Measurements from ENCODE around the gene RAB11FIP3. TPM values are rescaled to one million over a fixed set of nuclear protein-coding genes. Genes with fewer than 3 reads are reported as not detected.

RAB11FIP3 gene
- polyA plus RNA-seq, 12 donors, result 20.7 to 47.1 (median 27.6) TPM; not detected in 1

DNA sequence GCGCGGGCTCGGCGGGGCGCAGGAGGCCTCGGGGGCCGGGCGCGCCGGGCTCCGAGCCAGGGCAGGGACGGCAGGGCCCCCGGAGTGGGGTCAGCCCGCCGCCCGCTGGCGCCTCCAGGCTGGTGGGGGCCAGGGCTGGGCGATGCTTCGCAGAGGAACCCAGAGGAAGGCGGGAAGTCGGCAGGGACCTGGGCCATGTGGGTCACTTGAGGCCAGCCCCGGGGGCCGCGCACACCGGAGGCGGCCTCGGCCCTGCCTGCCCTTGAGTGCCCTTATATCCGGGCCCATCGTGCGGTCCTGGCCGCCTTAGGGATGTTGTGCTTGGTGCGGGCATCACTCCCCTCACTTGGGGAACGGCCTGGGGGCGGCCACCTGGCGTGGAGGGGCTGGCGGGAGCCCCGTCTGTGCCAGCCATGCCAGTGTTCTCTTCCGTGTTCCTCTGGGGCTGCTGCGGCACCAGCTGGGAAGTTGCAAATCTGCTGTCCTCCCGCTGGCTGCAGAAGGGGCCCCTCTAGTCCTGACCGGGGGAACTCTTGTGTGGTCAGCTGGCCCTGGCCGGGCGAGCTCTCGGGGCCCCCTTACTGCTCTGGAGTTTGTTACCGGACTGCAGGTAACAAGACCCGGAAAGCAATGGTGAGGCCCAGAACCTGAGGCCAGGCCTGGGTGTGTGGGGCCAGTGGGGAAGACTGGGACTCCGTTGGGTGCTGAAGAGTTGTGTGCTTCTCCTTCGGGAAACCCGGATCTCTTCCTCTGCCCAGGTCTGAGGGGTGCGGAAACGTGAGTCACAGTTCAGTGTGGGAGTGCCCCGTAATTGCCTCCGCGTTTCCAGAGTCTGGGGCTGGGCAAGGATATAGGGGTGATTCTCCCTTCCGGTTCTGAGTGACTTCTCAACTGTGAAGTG lies 102.9 kb downstream of the RAB11FIP3 start:
- DNase-seq, result no peak

DNA sequence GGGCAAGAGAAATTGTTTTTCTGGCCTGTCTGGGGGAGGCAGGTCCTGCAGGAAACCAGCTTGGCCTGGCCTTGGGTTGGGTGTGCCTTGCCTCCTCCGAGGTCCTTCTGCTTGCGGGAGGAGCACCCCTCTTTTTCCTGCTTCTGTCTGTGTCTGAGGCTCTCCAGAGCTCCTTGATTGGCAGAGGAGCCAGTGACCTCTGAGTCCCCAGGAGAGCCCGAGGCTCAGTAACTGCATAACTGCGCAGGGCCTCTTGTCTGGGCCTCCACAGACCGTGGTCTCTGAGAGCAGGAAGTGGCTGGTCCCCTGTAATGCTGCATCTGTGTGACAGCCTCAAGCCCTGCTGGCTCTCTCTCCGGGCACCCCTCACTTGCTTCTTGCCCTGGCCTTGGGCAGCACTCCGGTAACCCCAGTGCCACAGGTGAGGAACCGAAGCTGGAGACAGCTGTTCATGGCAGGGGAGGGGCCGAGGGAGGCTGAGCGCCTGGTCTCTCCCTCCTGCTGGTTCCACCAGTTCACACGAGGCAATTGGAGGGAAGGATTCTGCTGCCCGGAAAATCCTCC lies 103.6 kb downstream of the RAB11FIP3 start:
- no peak for DNase-seq

DNA sequence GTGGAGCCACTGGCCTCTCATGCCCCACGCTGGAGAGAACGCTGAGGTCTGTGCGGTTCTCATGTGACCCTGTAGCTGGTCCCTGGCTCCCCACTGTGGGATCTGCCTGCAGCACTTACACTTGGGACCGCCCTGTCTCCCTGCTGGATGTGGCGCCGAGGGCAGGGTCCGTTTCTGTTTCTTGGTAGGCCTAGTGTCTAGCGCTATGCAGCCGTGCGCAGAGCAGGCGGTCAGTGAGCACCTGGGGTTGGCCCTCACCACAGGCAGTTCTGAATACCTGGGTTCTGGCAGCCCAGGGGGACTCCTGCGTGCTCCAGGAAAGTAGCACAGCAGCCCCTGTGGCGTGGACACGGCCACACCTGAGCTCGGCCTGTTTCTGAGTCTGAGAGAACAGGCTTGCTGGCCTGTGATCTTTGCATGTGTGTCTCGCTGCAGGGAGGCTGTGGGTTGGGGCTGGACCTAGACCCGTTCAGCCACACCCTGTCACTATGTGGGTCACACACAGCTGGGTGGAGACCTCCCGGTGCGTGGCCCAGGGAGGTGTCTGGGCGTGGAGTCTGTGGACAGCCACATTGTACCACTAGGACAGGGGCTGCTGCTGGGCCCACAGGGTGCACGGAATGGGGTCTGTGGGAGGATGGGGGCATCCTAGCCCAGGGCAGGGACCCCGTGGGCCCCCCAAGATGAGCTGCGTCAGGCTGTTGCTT lies 104.8 kb downstream of the RAB11FIP3 start:
- DNase-seq, result no peak

DNA sequence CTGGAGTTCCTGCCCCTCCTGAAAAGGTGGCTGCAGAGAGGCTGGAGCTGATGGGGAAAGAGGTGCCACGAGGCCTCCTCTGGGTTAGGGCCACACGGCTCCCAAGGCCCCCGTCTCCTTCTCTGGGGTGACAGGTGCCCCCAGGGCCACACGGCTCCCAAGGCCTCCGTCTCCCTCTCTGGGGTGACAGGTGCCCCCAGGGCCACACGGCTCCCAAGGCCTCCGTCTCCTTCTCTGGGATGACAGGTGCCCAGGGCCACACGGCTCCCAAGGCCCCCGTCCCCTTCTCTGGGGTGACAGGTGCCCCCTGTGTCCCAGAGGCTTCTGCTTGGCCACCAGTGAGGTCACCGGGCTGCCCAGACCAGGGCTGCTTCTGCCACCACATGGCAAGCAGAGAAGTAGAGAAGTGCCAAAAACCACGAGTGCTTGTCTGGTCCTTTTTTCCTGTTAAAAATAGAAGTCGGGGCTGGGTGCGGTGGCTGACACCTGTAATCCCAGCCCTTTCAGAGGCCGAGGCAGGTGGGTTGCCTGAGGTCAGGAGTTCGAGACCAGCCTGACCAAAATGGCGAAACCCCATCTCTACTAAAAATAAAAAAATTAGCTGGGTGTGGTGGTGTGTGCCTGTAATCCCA lies 106.2 kb downstream of the RAB11FIP3 start:
- DNase-seq, result no peak

DNA sequence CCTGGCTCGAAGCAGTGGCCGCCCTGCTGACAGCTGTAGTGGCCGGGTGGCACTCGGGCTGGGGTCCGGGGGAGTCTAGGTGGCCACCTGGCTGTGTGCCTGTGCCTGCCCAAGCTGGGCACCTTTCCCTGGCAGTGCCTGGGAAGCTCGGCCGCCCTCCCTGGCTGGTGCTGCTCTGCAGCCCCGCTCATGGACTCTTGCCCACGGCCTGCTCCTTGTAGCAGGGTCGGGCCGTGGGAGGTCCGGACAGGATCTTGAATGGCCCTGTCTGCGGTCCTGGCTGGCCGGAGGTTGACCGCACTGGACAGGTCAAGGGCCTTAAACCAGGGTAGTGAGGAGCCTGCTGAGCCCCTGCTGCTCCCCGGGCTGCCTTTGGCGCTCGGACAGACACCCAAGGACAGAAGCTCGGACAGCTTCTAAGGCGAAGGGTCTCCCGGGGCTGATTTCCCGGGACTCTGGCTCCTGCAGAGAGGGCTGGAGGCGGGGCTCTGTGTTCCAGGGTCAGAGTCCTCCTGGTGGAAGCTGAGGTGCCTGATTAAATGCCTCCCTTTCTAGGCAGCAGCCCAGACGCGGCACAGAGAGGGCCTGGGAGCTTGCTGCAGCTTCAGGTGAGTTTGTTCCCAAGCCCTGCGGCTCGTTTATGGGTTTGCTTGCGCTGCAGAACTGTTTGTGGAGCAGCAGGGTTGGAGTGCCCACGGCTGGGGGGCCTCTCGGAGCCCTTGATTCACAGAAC lies 108.1 kb downstream of the RAB11FIP3 start:
- DNase-seq, result no peak

DNA sequence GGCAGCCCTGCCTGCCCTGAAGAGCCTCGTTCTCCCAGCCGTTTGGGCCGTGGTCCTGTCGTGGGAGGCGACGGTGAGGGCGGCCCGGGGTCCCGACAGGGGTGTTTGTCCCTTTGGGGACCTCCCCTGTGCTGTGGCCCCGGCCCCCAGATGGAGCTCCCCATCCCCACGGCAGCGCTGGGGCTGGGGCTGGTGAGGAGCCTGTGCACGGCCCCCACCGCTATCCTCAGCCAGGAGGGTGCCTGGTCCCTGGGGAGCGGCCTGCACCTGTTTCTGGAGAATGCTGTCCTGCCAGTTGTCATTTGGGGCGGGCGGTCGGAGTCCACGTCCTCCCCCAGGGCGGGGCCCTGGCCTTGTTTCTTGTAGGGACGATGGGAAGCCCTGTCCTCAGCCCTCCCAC lies 108.7 kb downstream of the RAB11FIP3 start:
- no peak for DNase-seq

DNA sequence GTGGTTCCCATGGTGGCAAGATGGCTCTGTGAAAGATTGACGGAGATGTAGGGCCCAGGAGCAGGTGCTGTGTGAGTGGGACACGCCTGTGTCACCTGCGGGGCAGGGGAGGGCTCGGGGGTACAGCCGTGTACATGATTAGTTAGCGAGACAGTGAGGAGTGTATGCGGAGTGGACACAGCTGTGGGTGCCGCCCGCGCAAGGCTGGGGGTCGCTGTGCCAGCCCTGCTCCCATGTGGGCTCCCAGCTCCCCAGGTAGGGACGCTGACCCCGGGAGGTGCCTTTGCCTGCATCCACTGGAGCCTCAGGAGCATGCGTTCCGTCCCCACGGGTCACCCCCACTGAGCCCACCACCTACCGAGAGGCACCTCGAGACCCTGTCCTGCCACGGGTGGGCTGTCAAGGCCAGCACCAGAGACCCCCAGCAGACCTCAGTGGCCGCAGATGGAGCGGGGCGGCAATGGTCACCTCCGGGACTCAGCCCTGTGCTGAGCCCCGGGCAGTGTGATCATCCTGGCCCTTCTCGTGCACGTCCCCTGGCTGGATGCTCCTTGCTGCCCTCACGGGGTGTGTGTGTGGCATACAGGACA lies 109.5 kb downstream of the RAB11FIP3 start:
- DNase-seq, result no peak

DNA sequence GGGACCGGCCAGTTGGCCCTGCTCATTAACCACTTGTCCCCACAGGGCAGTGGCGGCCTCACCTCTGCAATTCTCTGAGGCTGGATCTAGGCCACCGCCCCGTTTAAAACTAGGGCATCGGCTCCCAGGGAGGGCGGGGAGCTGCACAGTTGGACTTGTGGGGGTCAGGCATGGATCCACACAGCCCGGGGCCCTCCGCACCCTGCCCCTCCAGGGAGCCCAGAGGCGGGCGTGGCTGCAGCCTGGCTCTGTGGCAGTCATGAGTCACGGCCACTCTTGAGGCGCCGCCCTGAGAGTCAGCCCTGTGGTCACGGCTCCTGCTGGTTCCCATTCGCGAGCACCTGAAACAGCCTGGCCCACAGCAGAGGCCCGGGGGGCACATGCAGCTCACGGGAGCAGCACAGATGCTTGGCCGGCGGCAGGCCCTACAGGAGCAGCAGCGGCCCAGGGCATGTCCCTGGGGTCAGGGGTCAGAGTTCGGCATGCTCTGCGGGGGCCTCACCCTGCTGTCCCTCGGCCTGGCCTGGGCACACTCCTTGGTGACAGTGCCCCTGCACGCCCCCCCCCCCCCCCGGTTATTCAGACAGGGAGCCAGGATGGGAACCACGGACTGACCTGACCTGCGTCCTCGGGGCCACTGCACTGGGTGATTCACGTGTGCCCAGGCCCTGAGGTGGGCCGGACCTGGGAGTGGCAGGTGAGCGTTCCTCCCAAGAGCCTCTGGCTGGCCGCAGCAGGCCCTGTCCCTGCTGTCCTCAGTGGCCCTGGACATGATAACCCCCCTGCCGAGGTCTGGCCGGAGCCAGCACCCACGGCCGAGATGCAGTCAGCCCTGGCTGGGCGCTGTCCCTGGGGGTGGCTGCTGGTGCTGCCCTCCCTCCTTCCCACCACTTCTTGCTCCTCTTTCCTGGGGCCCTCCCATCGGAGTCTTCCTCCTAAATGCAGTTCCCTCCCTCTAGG lies 110.3 kb downstream of the RAB11FIP3 start:
- DNase-seq, result no peak

DNA sequence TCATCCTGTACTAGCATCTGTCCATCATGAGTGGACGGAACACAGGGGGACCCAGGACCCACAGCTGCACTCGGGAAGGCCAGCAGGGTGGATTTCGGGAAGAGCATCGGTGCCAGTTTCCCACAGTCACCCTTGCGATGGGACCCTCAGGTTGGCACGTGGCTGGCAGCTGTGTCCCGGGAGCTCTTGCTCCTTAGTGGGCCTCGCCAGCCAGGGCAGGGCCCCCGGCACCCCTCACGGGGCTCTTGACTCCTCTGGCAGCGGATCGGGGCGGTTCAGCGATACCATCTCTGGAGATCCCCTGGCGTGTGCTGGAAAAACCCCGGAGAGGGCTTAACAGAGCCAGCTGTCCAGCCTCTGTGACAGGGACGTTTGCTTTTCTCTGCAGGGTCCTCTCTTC lies 111.3 kb downstream of the RAB11FIP3 start:
- no peak for DNase-seq

DNA sequence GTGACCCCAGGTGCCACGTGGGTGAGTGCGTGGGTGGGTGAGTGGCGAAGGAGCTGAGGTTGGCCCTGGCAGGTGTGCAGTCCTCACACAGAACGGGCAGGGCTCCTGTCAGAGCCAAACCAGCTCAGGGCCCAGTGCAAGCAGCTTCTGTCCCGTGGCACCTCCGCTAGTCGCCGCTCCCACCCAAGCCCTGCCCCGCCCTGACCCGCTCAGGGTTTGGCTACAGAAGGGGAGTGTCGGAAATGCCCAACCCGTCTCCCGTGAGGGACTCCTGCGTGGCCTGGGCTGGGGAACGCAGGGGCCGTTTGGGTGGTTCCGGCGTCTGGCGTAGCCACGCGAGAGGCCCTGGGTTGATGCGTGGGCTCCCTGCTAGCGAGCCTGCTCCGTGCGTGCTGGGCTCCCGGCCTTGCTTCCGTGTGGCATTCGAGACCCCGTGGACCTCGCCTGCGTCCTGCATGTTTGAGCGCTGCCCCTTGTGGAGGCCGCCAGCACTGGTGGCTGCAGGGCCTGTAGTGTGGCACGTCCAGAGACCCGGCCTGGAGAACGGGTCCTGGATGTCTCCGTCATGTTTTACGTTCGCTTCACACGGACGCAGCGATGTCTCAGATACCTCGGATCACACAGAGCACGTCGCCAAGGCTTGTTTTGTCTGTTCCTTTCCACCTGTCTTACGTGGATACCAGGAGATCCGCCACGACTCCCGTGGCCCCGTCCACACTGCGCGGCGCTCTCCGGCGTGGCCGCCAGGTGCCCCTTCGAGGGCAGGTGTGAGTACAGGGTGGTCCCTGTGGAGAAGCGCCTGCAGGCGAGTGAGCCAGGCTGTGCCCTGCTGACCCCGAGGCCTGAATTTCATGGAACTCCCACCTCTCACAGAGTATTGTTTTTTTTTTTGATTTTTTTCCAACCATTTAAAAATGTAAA lies 112.2 kb downstream of the RAB11FIP3 start:
- no peak for DNase-seq

DNA sequence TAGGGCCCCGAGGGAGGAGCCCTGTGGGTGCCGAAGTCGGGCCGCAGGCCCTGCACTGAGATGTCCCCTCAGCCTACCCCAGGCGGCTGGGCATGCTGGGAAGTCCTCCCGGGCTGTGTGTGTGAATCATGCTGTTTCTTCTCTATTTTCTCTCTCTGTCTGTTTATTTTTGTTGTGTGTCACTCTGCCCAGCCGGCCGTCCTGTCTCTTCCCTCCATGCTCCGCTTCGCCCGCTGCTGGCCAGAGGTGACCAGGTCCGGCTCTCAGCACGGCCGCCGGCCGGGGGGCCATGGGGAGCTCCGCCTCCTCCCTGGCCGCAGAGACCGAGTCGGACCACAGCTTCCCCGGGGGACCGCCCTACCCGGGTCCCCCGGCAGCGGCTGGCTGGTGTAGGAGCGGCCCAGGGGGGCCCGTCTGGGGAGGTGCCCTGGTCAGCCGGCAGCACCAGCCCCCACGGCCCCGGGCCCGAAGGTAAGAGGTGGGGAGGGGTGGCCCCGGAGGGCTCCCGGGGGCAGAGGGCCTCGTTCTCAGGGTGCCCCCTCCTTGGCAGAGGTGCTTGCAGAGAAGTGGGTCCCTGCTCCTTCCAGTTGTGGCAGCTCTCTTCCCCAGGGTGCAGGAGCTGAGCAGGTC lies 114.6 kb downstream of the RAB11FIP3 start:
- no peak for DNase-seq

DNA sequence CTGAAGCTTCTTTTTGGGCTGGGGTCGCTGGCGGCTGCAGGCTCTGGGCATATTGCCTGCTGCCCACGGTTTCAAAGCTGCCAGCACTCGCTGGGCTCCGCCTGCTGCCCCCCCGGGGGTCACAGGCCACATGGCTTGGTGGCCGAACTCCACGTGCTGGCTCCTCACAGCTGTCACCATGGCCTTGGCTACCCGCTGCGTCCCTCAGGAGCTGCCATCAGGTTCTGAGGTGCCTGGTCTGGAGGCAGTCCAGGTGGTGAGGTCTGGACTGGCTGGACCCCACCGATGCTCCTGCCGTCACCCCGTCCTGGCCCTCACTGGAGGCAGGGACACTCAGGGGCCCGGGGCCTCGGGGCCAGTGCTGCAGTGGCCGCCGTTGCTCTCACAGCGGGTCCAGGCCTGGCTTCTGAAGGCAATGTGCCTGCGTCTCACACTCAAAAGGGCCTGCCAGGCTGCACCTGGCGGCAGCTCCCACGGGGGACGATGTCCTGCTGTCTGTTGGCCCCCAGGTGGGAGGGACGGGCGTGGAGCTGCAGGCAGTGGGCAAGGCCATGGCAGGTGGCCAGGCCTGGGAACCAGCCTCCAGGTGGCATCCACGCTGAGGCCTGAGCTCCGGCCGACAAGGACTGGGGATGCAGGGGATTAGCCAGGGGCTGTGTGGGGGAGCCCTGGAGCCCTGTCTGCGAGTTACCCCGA lies 115.3 kb downstream of the RAB11FIP3 start:
- no peak for DNase-seq

DNA sequence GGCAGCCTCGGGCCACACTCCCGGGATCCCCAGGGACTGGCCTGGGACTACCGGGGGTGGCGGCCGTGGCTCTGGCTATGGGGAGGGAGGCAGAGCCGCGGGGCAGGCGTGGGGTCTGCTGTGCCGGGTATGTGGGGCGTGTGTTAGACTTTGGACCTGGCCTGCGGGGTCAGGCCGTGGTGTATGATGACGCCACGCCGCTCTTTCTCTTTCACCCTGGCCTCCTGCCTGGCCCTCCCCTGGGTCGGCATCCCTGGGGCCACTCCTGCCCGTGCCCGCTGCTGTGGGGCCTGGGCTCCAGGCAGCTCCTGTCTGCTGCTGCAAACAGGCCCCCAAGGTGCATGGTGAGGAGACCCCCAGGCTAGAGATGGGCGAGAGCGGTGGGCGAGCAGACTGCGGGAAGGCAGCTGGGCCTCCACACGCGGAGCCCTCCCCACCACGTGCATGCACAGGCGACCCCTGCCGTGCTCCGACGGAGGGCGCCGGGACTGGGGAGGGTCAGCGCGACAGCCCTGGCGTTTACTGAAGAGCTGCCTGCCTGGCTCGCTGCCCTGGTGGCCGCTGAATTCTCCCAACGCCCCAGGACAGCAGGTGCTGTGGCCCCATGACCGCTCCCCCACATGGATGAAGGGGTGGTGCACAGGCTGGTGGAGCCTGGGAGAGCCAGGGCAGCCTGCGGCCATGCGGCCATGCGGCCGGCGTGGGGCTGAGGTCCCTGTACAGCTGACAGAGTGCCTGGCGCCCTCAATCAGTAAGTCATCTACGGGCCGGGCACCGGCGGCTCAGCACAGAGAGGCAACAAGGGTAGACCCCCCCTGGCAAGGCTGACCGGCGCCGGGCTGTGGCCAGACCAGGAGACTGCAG lies 118.1 kb downstream of the RAB11FIP3 start:
- no peak for DNase-seq

DNA sequence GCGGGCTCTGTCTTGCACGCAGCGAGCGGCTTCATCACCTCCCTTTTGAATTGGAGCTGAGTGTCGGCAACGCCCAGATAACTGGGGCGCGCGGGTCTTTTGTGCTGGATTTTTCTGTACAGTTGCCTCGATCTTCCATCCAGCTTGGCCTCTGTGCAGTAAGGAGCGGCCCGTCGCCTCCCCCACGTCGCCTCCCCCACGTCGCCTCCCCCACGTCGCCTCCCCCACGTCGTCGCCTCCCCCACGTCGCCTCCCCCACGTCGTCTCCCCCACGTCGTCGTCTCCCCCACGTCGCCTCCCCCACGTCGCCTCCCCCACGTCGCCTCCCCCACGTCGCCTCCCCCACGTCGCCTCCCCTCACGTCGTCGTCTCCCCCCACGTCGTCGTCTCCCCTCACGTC lies 119.1 kb downstream of the RAB11FIP3 start:
- no peak for DNase-seq

DNA sequence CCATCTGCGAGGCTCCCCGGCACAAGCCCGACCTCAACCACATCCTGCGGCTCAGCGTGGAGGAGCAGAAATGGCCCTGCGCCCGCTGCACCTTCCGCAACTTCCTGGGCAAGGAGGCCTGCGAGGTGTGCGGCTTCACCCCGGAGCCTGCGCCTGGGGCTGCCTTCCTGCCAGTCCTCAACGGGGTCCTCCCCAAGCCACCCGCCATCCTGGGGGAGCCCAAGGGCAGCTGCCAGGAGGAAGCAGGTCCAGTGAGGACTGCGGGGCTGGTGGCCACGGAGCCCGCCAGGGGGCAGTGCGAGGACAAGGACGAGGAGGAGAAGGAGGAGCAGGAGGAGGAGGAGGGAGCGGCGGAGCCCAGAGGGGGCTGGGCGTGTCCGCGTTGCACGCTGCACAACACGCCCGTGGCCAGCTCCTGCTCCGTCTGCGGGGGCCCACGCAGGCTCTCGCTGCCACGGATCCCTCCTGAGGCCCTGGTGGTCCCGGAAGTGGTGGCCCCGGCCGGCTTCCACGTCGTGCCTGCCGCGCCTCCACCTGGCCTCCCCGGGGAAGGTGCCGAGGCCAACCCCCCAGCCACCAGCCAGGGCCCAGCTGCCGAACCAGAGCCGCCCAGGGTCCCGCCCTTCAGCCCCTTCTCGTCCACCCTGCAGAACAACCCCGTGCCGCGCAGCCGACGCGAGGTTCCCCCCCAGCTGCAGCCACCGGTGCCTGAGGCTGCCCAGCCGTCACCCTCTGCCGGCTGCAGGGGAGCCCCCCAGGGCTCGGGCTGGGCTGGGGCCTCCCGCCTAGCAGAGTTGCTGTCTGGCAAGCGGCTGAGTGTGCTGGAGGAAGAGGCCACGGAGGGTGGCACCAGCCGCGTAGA lies 121.7 kb downstream of the RAB11FIP3 start:
- DNase-seq, result peak; percentile 57

DNA sequence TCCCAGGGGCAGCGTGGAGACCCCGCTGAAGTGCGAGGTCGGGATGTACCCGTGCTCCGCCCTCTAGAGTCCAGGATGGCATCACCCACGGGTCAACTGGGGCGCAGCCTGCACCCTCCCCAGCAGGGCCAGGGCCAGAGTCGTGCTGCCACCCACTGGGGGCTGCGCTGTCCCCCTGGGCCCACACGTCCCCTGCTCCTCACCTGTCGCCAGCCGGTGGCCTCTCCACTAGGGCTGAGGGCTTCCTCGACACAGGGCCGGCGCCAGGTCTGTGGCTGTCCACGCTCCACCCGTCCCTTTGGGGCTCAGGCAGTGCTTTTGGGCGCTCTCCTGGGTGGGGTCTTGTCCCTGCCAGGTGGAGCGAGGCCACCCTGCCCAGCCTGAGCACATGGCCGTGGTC lies 123.1 kb downstream of the RAB11FIP3 start:
- DNase-seq, result no peak
